Stimulated activated CD8-positive, alpha-beta memory T cell treated with anti-CD3 and anti-CD28 coated beads, Interleukin-15, amount 100 ng/mL, for 48 hours (primary cell): Measurements from ENCODE around the gene CAVIN2.

Experiments used
- DNase-seq, 2 donors: peaks; one replicate each; pipeline ENCODE4 v3.0.0-alpha.2; 2020; ENCODE audit warnings: low read depth in 2 of 2

The CAVIN2 gene

GRCh38 chr2:191864628-191865374, 17.9 kb upstream of the CAVIN2 start:
- no peak for DNase-seq

GRCh38 chr2:191863988-191864387, 17.1 kb upstream of the CAVIN2 start:
- no peak for DNase-seq

- no peak for DNase-seq
Measured at GRCh38 chr2:191862156-191862775, 15.4 kb upstream of the CAVIN2 start.

GRCh38 chr2:191860760-191861466, 14.0 kb upstream of the CAVIN2 start:
- DNase-seq = no peak

GRCh38 chr2:191859681-191860080, 12.8 kb upstream of the CAVIN2 start:
- DNase-seq = no peak

- DNase-seq = no peak
Measured at GRCh38 chr2:191857886-191858285, 11.0 kb upstream of the CAVIN2 start.

GRCh38 chr2:191857259-191857805, 10.4 kb upstream of the CAVIN2 start:
- DNase-seq = no peak

GRCh38 chr2:191856111-191856876, 9.4 kb upstream of the CAVIN2 start:
- no peak for DNase-seq

GRCh38 chr2:191855382-191855781, 8.5 kb upstream of the CAVIN2 start:
- DNase-seq = no peak

- no peak for DNase-seq
Measured at GRCh38 chr2:191854382-191855372, 7.8 kb upstream of the CAVIN2 start.

GRCh38 chr2:191853843-191854242, 7.0 kb upstream of the CAVIN2 start:
- DNase-seq = no peak

GRCh38 chr2:191851158-191851557, 4.3 kb upstream of the CAVIN2 start:
- no peak for DNase-seq

- no peak for DNase-seq
Measured at GRCh38 chr2:191848771-191849767, 2.2 kb upstream of the CAVIN2 start.

GRCh38 chr2:191847764-191848163, 876 bp upstream of the CAVIN2 start:
- no peak for DNase-seq

- no peak for DNase-seq
Measured at GRCh38 chr2:191845876-191846514, 893 bp downstream of the CAVIN2 start.

- DNase-seq = no peak
Measured at GRCh38 chr2:191845248-191845715, 1.6 kb downstream of the CAVIN2 start.

- DNase-seq = no peak
Measured at GRCh38 chr2:191844706-191845105, 2.2 kb downstream of the CAVIN2 start.

- no peak for DNase-seq
Measured at GRCh38 chr2:191840921-191841320, 6.0 kb downstream of the CAVIN2 start.
